Breast epithelium (tissue), 4 donors: ENCODE data around the gene BCL2L11. TPM values are rescaled to one million over a fixed set of nuclear protein-coding genes. Genes with fewer than 3 reads are reported as not detected.
"Not testable (repeated sequence)": the region's sequence is repeated elsewhere in the genome, so short reads cannot be mapped to it uniquely, and the experiment has no call there.

Experiments used
- DNase-seq, 2 donors: peaks; one replicate each; pipeline ENCODE4 v3.0.0-alpha.2; 2019; ENCODE audit warnings: low spot score in 2 of 2
- H3K27ac ChIP-seq, 2 donors: fragments of 200-600 bp; sonication (generic) in 1 of 2; one replicate each; pipeline ENCODE4 v1.5.1; 2016 to 2019; ENCODE audit warnings: mild to moderate bottlenecking in 1 of 2
- H3K27me3 ChIP-seq, 2 donors: fragments of 200-600 bp; sonication (generic) in 1 of 2; one replicate each; pipeline versions ENCODE4 v1.5.1 to v1.6.0; 2017 to 2019; ENCODE audit warnings: control low read depth in 1 of 2, mild to moderate bottlenecking in 1 of 2
- H3K36me3 ChIP-seq: fragments of 200-600 bp; one replicate; pipeline ENCODE4 v1.5.1; 2019
- H3K4me1 ChIP-seq, 2 donors: fragments of 200-600 bp; sonication (generic); one replicate each; pipeline ENCODE4 v1.5.1; 2016 to 2019; ENCODE audit warnings: control low read depth in 1 of 2
- H3K4me3 ChIP-seq, 3 donors: fragments of 200-600 bp; sonication (generic); 1 replicate in 2 of 3; 2 replicates in 1 of 3; pipeline ENCODE4 v1.5.1; 2016 to 2019; ENCODE audit warnings: mild to moderate bottlenecking in 3 of 3, moderate library complexity in 2 of 3
- H3K9me3 ChIP-seq, 2 donors: fragments of 200-600 bp; sonication (generic) in 1 of 2; one replicate each; pipeline ENCODE4 v1.5.1; 2016 to 2019; ENCODE audit warnings: control low read depth in 1 of 2
- POLR2A ChIP-seq: fragments of 450-650 bp; IDR thresholded peaks from one replicate; pipeline ENCODE4 v1.6.1; 2016; ENCODE audit warnings: antibody characterized with exemption, mild to moderate bottlenecking, moderate library complexity
- POLR2AphosphoS5 ChIP-seq, 3 donors: sonication (generic); formaldehyde crosslinking; IDR thresholded peaks; one replicate each; pipeline ENCODE4 v1.6.1; 2017; ENCODE audit warnings: antibody characterized with exemption in 3 of 3
- intact Hi-C: fragments of 100-400 bp; cut with DNase I; formaldehyde crosslinking; loops from one replicate; pipeline ENCODE4 v1.15.1; 2023; ENCODE audit warnings: low total_unique reads
- total RNA-seq, 3 donors: library from RNA; depleted of rRNA; stranded (reverse); fragments of >200 nt; gene quantifications; one replicate each; pipeline ENCODE4 v1.1.0, GENCODE V29; 2016
- TF ChIP-seq, protein P1 (sequence below), 3 donors: fragments of 450-650 bp; IDR thresholded peaks; one replicate each; pipeline ENCODE4 v1.5.1; 2016 to 2017; ENCODE audit warnings: antibody characterized with exemption in 3 of 3, mild to moderate bottlenecking in 3 of 3, moderate library complexity in 3 of 3

The BCL2L11 gene, protein sequence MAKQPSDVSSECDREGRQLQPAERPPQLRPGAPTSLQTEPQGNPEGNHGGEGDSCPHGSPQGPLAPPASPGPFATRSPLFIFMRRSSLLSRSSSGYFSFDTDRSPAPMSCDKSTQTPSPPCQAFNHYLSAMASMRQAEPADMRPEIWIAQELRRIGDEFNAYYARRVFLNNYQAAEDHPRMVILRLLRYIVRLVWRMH
- total RNA-seq, result 10 to 100 TPM; 42.6 to 67.3 (median 46.1) TPM

DNA sequence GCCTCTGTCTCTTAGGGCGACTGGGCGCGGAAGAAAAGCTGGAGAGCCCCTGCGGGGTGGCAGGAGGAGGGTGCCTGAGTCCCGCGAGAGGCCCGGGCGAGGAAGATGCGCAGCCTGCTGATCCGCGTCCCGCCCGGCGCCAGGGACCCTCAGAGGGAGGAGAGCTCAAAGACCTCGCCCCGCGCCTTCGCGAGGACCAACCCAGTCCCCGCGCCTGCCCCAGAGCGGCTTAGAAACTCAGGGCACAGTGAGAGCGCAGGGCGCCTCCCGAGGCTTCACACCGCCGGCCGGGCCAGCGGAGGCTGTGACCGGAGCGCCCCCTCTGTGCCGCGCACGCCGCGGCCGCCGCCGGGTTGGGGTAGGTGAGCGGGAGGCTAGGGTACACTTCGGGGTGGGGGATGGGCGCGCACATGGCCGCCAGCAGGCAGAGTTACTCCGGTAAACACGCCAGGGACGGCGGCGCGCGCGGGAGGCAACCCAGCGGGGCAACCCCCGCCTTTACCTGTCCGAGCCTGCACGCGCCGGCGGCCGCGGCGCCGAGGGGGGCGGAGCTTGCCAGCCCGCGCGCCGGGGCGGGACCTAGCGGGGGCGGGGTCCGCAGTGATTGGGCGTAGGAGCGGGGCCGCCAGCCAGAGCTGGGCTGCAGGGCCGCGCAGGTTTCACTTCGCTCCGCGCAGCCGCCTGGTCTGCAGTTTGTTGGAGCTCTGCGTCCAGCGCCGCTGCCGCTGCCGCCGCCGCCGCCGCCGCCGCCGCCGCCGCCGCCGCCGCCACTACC, at the start of gene BCL2L11:
BCL2L11 (plus strand) TSS at position 662 of the 775 bp plus-strand sequence. CDS start 2,832 bp downstream, outside the sequence.
- Histone ChIP-seq H3K9me3 (no peaks in the 10 kb centered on the region), H3K27me3 (no peaks in the 10 kb centered on the region), H3K36me3 (no peaks in the 10 kb centered on the region), H3K4me1 (peaks cover 0 to 3% of the 10 kb centered on the region in 2 donors), H3K4me3 (peak within 1 kb of the TSS; percentile 82 to 90 (median 90)), H3K27ac (peak within 1 kb of the TSS; percentile 95 to 96)
- peak; percentile 93 to 96 for DNase-seq
- intact Hi-C loops, result no loop called here
- TF ChIP-seq POLR2AphosphoS5 (IDR thresholded peaks at IDR 0.05) (peak in 1 of 3 donors; percentile 69), POLR2A (no peak)
- TF ChIP-seq, protein P1, sequence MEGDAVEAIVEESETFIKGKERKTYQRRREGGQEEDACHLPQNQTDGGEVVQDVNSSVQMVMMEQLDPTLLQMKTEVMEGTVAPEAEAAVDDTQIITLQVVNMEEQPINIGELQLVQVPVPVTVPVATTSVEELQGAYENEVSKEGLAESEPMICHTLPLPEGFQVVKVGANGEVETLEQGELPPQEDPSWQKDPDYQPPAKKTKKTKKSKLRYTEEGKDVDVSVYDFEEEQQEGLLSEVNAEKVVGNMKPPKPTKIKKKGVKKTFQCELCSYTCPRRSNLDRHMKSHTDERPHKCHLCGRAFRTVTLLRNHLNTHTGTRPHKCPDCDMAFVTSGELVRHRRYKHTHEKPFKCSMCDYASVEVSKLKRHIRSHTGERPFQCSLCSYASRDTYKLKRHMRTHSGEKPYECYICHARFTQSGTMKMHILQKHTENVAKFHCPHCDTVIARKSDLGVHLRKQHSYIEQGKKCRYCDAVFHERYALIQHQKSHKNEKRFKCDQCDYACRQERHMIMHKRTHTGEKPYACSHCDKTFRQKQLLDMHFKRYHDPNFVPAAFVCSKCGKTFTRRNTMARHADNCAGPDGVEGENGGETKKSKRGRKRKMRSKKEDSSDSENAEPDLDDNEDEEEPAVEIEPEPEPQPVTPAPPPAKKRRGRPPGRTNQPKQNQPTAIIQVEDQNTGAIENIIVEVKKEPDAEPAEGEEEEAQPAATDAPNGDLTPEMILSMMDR (IDR thresholded peaks at IDR 0.05), result no peak

DNA sequence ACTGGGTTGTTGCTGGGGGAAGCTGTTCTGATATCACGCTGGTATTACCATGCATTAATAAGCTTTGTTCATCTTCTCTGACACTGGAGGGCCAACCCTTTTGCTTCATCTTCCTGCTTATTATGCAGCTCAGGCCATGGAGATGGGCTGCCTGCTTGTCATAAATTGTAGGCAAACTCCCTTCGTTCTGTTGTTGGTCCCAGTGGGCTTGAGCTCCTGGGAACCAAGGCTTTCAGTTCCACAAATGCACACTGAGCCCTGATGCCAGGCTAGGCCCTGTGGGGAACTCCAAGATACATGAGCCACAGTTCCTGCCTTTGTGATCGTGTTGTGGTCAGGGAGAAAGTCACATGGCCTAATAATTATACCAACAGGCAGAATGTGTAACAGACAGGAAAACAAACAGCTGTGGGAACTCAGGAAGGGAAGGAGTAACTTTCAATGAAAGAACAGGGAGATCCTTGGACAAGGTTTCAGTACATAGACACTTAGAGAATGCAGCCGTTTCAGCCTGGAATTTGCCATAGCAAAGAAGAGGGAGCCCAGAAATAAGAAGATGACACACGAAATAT, 49.0 kb upstream of the BCL2L11 start:
- H3K4me3 ChIP-seq, result no peak overlapping the region
- peak overlapping the region; percentile 19 to 65 for H3K27ac ChIP-seq
- H3K9me3 ChIP-seq, result peaks cover 4 to 5% of the 10 kb centered on the region in 2 donors
- TF ChIP-seq, protein P1 (IDR thresholded peaks at IDR 0.05), result no peak
- no peak for TF ChIP-seq POLR2A
- TF ChIP-seq POLR2AphosphoS5 (IDR thresholded peaks at IDR 0.05), result no peak
- no peak for DNase-seq
- no peaks in the 10 kb centered on the region for H3K27me3 ChIP-seq
- H3K36me3 ChIP-seq, result no peaks in the 10 kb centered on the region
- peaks cover 0 to 6% of the 10 kb centered on the region in 2 donors for H3K4me1 ChIP-seq
- intact Hi-C loops, result no loop called here

DNA sequence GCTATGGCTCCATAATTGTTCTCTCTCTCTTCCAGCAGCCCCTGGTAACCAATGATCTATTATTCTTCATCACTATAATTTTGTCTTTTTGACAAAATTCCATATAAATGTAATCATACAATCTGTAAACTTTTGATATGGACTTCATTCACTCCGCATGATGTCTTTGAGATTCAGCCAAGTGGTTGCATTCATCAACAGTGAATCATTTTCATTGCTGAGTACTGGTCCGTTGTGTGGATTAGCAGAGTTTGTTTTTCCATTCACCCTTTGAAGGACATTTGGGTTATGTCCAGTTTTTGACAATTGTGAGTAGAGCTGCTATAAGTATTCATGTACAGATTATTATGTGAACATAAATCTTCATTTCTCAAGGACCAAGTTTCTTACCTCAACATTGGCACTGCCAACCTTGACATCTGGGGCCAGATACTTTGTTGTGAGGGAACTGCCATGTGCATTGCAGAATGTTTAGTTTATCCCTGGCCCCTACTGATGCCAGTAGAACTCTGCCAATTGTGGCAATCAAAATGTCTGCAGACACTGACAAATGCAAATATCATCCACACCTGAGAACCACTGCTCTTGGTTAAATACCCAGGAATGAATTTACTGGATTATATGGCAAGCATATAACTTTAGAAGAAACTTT, 48.4 kb upstream of the BCL2L11 start:
- Histone ChIP-seq H3K27ac (peak overlapping the region; percentile 19 to 65), H3K4me1 (peaks cover 0 to 6% of the 10 kb centered on the region in 2 donors), H3K36me3 (no peaks in the 10 kb centered on the region), H3K9me3 (peaks cover 4 to 5% of the 10 kb centered on the region in 2 donors), H3K27me3 (no peaks in the 10 kb centered on the region), H3K4me3 (no peak overlapping the region)
- intact Hi-C loops, result no loop called here
- DNase-seq, result no peak
- no peak for TF ChIP-seq POLR2A
- no peak for TF ChIP-seq POLR2AphosphoS5 (IDR thresholded peaks at IDR 0.05)
- TF ChIP-seq, protein P1 (IDR thresholded peaks at IDR 0.05), result no peak

DNA sequence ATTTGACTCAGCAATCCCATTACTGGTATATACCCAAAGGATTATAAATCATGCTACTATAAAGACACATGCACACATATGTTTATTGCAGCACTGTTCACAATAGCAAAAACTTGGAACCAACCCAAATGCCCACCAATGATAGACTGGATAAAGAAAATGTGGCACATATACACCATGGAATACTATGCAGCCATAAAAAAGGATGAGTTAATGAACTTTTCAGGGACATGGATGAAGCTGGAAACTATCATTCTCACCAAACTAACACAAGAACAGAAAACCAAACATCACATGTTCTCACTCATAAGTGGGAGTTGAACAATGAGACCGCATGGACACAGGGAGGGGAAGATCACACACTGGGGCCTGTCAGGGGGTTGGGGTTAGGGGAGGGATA, 38.1 kb upstream of the BCL2L11 start:
- H3K36me3 ChIP-seq, H3K27me3 ChIP-seq, intact Hi-C loops, DNase-seq, H3K9me3 ChIP-seq, H3K27ac ChIP-seq, H3K4me1 ChIP-seq, H3K4me3 ChIP-seq: not testable (repeated sequence)

DNA sequence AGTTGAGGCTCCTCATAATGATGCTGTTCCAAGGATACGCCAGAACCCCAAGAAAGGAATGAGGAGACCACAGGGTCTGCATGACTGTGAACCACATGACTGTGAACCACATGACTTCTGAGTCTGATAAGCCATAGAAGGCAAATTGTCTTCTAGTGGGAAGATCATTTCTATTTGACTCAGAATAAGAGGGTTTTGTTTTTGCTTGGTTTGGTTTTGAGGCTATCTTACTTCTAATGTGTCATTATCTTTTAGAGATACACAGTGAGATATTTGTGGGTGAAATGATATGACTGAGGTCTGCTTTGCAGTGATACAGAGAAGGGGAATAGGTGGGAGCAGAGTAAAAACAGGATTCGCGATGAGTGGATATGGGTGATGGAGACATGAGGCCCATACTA, 28.9 kb upstream of the BCL2L11 start:
- peaks cover 0 to 3% of the 10 kb centered on the region in 2 donors for H3K27me3 ChIP-seq
- H3K4me3 ChIP-seq, result no peak overlapping the region
- no peaks in the 10 kb centered on the region for H3K36me3 ChIP-seq
- DNase-seq, result no peak
- H3K27ac ChIP-seq, result no peak overlapping the region
- intact Hi-C loops, result no loop called here
- H3K4me1 ChIP-seq, result no peaks in the 10 kb centered on the region
- TF ChIP-seq POLR2A (no peak), POLR2AphosphoS5 (IDR thresholded peaks at IDR 0.05) (no peak)
- TF ChIP-seq, protein P1 (IDR thresholded peaks at IDR 0.05), result no peak
- H3K9me3 ChIP-seq, result no peaks in the 10 kb centered on the region
